Measurements from ENCODE around the gene ZFHX2.

Gene ZFHX2

GRCh38 chr14:23513818-23514643 is 37.5 kb downstream of the ZFHX2 start:
- DNase-seq, result no peak

DNA sequence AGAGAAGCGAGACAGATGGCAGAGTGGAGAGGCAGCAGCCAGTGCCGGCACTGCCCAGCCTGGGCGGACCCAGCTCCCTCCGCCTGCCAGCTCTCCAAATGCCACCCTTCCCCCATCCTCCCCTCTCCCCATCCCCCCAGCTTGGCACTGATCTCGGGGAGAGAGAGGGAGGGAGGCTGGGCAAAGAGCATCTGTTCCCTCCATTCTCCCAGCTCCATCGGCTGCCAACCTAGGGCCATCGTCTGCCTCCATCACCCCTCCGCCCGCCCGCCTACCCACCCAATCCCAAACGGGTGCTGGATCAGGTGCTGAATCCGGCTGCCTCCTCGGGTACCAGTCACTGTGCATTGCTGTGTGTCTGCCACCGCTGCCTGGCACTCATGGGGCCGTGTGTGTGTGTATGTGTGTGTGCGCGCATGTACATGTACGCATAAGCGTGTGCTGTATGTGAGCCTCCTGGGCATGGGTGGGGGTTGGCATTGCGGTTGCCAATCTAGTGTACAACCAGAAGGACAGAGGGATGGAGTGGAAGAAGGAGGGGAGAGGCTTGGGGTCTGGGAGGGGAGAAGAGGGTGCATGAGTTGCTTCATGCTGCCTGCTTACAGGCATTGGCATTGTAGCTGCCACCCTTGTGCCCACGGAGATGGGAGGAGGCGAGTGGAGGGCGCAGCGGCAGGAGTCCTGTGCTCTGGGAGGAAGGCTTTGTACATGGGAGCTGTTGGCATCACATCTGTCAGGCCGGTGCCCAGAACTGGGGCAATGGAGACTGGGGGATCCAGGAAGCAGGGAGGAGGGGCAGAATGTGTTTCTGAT is 38.4 kb downstream of the ZFHX2 start:
- DNase-seq, result no peak

- no peak for DNase-seq
These were observed 39.4 kb downstream of the ZFHX2 start for GRCh38 chr14:23512156-23512555.

DNA sequence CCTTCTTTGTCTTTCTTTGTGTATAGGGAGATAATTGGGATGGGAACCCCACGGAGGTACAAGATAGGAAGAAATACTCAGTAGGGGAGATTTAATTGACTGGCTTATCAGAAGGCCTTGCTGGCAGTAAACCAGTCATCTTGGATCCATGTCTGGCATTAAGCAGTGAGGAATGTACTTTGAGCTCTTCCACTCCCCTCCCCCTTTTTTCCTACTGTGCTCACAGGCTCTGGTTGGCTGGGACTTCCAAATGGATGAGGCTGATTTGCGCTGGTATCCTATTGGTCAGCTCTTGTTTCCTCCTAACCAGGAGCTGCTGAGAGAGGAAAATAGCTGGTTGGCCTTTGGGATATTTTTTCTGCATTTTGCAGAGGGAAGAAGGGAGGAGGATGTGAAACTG is 57.3 kb downstream of the ZFHX2 start:
- no peak for DNase-seq

- no peak for DNase-seq
These were observed 58.8 kb downstream of the ZFHX2 start for GRCh38 chr14:23492618-23493272.

DNA sequence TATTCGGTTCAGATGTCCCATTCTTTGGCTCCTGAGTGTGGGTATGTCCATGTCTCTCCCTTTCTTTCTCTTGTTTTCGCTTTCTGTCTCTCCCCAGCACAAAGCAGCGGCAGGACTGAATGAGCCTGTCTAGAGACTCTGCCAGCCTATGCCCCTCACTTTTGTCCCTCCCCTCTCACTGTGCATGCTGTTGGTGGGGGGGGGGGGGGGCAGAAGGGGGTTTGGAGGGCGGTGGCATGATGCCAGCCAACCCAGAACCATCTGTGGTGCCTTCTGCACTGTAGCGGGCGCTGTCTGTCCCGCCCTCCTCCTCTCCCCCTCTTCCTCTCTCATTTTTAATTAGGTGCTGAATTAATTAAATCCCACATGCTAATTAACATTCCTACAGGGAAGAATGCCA is 64.3 kb downstream of the ZFHX2 start:
- no peak for DNase-seq

GRCh38 chr14:23486036-23486435 is 65.5 kb downstream of the ZFHX2 start:
- no peak for DNase-seq

DNA sequence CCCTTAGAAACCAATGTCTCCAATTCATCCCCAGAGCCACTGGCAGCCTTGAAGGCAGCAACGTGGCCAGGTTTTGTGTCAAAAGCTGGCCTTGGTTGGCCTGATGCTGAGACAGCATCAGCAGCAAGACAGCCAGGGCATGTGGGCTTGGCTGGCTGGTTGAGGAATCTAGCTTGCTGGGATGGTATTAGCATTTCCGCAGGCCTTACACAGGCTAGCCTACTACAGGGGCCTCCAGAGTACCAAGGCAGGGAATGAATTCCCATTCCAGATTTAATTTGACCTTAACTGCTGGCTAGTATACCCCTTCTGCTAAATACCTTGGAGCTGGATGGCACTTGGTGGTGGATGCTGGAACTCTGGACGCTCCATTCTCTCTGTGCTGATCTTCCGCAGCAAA is 66.2 kb downstream of the ZFHX2 start:
- no peak for DNase-seq

DNA sequence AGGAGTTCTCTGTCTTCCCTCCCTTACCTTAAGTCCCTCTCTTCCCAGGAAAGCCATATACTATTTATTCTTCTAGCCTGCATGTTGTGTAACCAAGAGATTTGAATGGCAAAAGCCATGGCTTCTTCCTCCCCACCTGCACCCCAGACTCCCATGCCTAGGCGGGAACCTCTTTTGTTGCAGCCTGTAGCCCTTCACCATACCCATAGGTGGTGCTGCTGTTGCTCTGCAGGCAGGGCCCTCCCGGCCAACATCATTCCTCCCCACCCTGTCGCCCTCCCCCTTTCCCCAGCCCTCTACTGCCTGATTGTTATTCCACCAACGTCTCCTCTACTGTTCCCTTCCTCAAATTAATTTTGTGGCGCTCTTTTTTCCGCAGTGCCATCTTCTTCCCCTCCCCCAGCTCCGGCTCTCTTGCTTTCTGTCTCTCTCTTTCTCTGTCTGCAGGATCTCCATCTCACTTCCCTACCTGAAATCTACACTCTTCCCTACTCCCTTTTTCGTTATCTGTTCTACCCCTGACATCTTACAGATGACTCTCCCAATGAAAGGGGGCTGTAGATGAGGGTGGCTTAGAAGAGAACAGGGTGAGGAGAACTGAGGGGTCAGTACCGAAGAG is 68.2 kb downstream of the ZFHX2 start:
- DNase-seq, result no peak

GRCh38 chr14:23482823-23483148 is 68.8 kb downstream of the ZFHX2 start:
- DNase-seq, result no peak

GRCh38 chr14:23481979-23482822 is 69.4 kb downstream of the ZFHX2 start:
- DNase-seq, result no peak

- no peak for DNase-seq
These were observed 70.1 kb downstream of the ZFHX2 start for GRCh38 chr14:23481362-23481970.

- DNase-seq, result no peak
These were observed 73.3 kb downstream of the ZFHX2 start for GRCh38 chr14:23478109-23478759.

GRCh38 chr14:23470947-23471346 is 80.6 kb downstream of the ZFHX2 start:
- DNase-seq, result no peak
